ENCODE measurements around the gene PCF11. TPM values are rescaled to one million over a fixed set of nuclear protein-coding genes. Genes with fewer than 3 reads are reported as not detected.
A peak's percentile ranks its signal among the peaks of the same experiment; 100 is the strongest.

PCF11 gene
- total and polyA plus RNA-seq, 2 of the 13 experiments (the other 11 are each of a cell fraction or from before 2014, with no cell fraction given): 40.3 to 47.7 TPM

DNA sequence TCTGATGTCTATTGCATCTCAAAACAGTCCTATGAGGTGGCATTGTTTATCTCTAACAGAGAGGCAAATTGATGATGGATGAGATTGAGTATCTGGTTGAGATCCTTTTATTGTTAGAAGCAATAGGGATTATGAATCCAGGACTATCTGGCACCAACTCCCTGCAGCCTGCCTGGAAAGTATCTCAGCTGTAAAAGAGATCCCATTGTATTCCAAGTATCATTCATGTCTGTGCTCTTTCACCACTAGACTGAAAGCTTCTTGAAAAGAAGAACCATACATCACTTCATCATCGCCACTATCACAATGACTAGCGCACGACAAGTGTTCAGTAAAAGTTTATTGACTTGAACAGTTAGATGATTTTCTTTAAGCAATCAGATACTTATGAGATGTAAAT, 41.9 kb upstream of the PCF11 start (continued):
- TF ChIP-seq, protein P1, sequence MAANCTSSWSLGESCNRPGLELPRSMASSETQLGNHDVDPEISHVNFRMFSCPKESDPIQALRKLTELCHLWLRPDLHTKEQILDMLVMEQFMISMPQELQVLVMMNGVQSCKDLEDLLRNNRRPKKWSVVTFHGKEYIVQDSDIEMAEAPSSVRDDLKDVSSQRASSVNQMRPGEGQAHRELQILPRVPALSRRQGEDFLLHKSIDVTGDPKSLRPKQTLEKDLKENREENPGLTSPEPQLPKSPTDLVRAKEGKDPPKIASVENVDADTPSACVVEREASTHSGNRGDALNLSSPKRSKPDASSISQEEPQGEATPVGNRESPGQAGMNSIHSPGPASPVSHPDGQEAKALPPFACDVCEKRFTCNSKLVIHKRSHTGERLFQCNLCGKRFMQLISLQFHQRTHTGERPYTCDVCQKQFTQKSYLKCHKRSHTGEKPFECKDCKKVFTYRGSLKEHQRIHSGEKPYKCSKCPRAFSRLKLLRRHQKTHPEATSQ (CRISPR knock-in tag; IDR thresholded peaks at IDR 0.05; ENCODE audit: borderline replicate concordance): no peak

DNA sequence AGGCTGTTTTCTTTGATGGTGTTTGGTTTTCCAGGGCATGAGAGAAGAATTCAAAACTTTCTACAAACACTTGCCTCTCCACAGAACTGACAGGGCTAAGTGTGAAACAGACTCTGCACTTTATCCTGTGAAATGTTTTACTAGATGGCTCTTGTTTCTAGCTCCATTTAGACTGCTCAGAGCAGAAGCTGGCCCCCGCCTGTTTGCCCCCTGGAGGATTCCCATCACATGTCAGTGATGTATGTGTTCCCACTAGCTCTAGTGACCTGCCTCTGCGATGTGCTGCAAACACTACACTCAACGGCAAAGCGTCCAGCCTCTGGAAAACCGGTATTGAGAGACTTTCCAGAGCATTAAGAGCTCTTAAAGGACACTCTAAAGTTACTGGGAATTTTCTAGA, 41.4 kb upstream of the PCF11 start:
- WGBS (ENCODE audit: low lambda C conversion rate): 0% methylated on average over 5 of the region's 5 CpGs
- Histone ChIP-seq H3K27me3 (ENCODE audit: control insufficient read depth in 1 of 2, insufficient read depth in 2 of 2, low read length in 2 of 2) (no peaks in the 10 kb centered on the region), H3K9me3 (ENCODE audit: low read length) (no peaks in the 10 kb centered on the region), H3K27ac (ENCODE audit: extremely low read length, insufficient read depth, low read length) (peak overlapping the region; percentile 27), H3K4me1 (ENCODE audit: insufficient read depth, low read length) (peaks cover 52% of the 10 kb centered on the region), H3K9ac (ENCODE audit: insufficient read depth, low read depth, low read length) (peak overlapping the region; percentile 47; the same call in 1 of the 2 replicates), H3K36me3 (replicated peaks in 1 of 2; ENCODE audit: control insufficient read depth in 1 of 2, insufficient read depth in 2 of 2, low read length in 2 of 2) (no peaks in the 10 kb centered on the region), H3K4me3 (replicated peaks in 1 of 3; ENCODE audit: insufficient read depth in 1 of 3, low read depth in 2 of 3, low read length in 3 of 3) (peak overlapping the region; percentile 18 to 51 (median 47); a peak in 5 of 6 replicates), H3K4me2 (ENCODE audit: low read depth, low read length) (peak overlapping the region; percentile 87), H2AFZ (ENCODE audit: low read length) (peak overlapping the region; percentile 83), H3K79me2 (ENCODE audit: insufficient read depth, low read length) (no peaks in the 10 kb centered on the region), H4K20me1 (ENCODE audit: insufficient read depth, low read length) (no peaks in the 10 kb centered on the region)
- DNase-seq (ENCODE audit: low spot score): peak; percentile 66
- CTCF ChIA-PET (ENCODE audit: low intra/inter-chr PET ratio, low total read pairs): no interaction called here
- FAIRE-seq: peak; percentile 50
- BruUV-seq (replicated peaks): no TSS peak
- peak; percentile 97 for ATAC-seq
- intact Hi-C loops (cut with micrococcal nuclease; ENCODE audit: unreplicated experiment): loop anchor here (1.0 to 5.0 kb wide), 2 partner anchors 22 to 43 kb away; partner anchors contain the start of gene RAB30
- in situ Hi-C loops (cut with HindIII; ENCODE audit: extremely low pct_ligation_motif_present, low pct_unique_long_range_greater_than_20kb): no loop called here
- POLR2A ChIA-PET: interaction anchor here (0.6 to 2.0 kb wide), 6 partner anchors 19 to 109 kb away, joined by 3 to 13 read pairs (median 4); partner anchors contain the start of genes PCF11 and RAB30
- TF ChIP-seq ETV6 (CRISPR knock-in tag; conservative IDR thresholded peaks at IDR 0.05) (no peak), SAP130 (CRISPR knock-in tag; IDR thresholded peaks at IDR 0.05; ENCODE audit: low read depth) (peak; percentile 55), POGZ (CRISPR knock-in tag; IDR thresholded peaks at IDR 0.05) (peak; percentile 43; the same call in 1 of the 2 replicates), ZNF205 (CRISPR knock-in tag; IDR thresholded peaks at IDR 0.05) (no peak), SMC3 (IDR thresholded peaks at IDR 0.05; ENCODE audit: low read length) (peak; percentile 61), LCORL (IDR thresholded peaks at IDR 0.05) (no peak), LCORL (CRISPR knock-in tag; IDR thresholded peaks at IDR 0.05) (0 out of 2 replicates have a peak, but pooled peaks have one; percentile 20), ZNF292 (CRISPR knock-in tag; IDR thresholded peaks at IDR 0.05; ENCODE audit: borderline replicate concordance, low read depth) (peak; percentile 65; the same call in 1 of the 2 replicates), XRCC5 (optimal IDR thresholded peaks at IDR 0.05; ENCODE audit: low read length) (peak; percentile 37), SOX6 (IDR thresholded peaks at IDR 0.05) (no peak), SOX6 (CRISPR knock-in tag; IDR thresholded peaks at IDR 0.05) (peak; percentile 32; the same call in 1 of the 2 replicates), MAZ (IDR thresholded peaks at IDR 0.05; ENCODE audit: borderline replicate concordance, low read depth, low read length) (peak; percentile 50; the same call in 1 of the 2 replicates), MAZ (CRISPR knock-in tag; IDR thresholded peaks at IDR 0.05; ENCODE audit: low read depth) (0 out of 2 replicates have a peak, but pooled peaks have one; percentile 36), KMT2A (CRISPR knock-in tag; IDR thresholded peaks at IDR 0.05) (no peak), MED1 (CRISPR knock-in tag; IDR thresholded peaks at IDR 0.05) (peak; percentile 44; the same call in 1 of the 2 replicates)
- TF ChIP-seq, protein P2, sequence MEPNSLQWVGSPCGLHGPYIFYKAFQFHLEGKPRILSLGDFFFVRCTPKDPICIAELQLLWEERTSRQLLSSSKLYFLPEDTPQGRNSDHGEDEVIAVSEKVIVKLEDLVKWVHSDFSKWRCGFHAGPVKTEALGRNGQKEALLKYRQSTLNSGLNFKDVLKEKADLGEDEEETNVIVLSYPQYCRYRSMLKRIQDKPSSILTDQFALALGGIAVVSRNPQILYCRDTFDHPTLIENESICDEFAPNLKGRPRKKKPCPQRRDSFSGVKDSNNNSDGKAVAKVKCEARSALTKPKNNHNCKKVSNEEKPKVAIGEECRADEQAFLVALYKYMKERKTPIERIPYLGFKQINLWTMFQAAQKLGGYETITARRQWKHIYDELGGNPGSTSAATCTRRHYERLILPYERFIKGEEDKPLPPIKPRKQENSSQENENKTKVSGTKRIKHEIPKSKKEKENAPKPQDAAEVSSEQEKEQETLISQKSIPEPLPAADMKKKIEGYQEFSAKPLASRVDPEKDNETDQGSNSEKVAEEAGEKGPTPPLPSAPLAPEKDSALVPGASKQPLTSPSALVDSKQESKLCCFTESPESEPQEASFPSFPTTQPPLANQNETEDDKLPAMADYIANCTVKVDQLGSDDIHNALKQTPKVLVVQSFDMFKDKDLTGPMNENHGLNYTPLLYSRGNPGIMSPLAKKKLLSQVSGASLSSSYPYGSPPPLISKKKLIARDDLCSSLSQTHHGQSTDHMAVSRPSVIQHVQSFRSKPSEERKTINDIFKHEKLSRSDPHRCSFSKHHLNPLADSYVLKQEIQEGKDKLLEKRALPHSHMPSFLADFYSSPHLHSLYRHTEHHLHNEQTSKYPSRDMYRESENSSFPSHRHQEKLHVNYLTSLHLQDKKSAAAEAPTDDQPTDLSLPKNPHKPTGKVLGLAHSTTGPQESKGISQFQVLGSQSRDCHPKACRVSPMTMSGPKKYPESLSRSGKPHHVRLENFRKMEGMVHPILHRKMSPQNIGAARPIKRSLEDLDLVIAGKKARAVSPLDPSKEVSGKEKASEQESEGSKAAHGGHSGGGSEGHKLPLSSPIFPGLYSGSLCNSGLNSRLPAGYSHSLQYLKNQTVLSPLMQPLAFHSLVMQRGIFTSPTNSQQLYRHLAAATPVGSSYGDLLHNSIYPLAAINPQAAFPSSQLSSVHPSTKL (CRISPR knock-in tag; IDR thresholded peaks at IDR 0.05): peak; percentile 41; the same call in 1 of the 2 replicates
- TF ChIP-seq, protein P3, sequence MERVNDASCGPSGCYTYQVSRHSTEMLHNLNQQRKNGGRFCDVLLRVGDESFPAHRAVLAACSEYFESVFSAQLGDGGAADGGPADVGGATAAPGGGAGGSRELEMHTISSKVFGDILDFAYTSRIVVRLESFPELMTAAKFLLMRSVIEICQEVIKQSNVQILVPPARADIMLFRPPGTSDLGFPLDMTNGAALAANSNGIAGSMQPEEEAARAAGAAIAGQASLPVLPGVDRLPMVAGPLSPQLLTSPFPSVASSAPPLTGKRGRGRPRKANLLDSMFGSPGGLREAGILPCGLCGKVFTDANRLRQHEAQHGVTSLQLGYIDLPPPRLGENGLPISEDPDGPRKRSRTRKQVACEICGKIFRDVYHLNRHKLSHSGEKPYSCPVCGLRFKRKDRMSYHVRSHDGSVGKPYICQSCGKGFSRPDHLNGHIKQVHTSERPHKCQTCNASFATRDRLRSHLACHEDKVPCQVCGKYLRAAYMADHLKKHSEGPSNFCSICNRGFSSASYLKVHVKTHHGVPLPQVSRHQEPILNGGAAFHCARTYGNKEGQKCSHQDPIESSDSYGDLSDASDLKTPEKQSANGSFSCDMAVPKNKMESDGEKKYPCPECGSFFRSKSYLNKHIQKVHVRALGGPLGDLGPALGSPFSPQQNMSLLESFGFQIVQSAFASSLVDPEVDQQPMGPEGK (CRISPR knock-in tag; IDR thresholded peaks at IDR 0.05): peak; percentile 71
